Measurements from ENCODE around the gene FLT3LG. TPM values are rescaled to one million over a fixed set of nuclear protein-coding genes. Genes with fewer than 3 reads are reported as not detected.

FLT3LG gene
- total and polyA plus RNA-seq, 9 of the 15 experiments (the other 6 are each of a cell fraction or from before 2014, with no cell fraction given): 0.31 to 6.4 (median 1.1) TPM

GRCh38 chr19:49469828-49470614 lies 4.0 kb upstream of the FLT3LG start (continued):
- TF ChIP-seq MYC (IDR thresholded peaks at IDR 0.05; ENCODE audit: low read depth, low read length) (no peak), MYC (CRISPR knock-in tag; IDR thresholded peaks at IDR 0.05; ENCODE audit: borderline replicate concordance, low read depth) (no peak), RAD21 (CRISPR knock-in tag; conservative IDR thresholded peaks at IDR 0.05 in 1 of 2, IDR thresholded peaks at IDR 0.05 in 1 of 2) (peak in 1 of 2 experiments; percentile 66; a peak in 2 of 4 replicates), RBM25 (IDR thresholded peaks at IDR 0.05; ENCODE audit: low read depth, low read length, severe bottlenecking) (peak; percentile 94), BRF2 (IDR thresholded peaks at IDR 0.05; ENCODE audit: borderline replicate concordance, insufficient read depth, insufficient read length) (no peak), PRDM10 (IDR thresholded peaks at IDR 0.05; ENCODE audit: partially characterized antibody) (no peak), CTCFL (IDR thresholded peaks at IDR 0.05; ENCODE audit: borderline replicate concordance, insufficient read depth, low read depth, low read length, poor library complexity, severe bottlenecking) (peak; percentile 2), RCOR1 (IDR thresholded peaks at IDR 0.05; ENCODE audit: borderline replicate concordance in 1 of 2, low read depth in 2 of 2, low read length in 2 of 2) (peak in 1 of 2 experiments; percentile 37; a peak in 1 of 4 replicates), ARID1B (IDR thresholded peaks at IDR 0.05) (no peak), TCF7 (IDR thresholded peaks at IDR 0.05; ENCODE audit: borderline replicate concordance) (no peak), CTCF (IDR thresholded peaks at IDR 0.05 in 2 of 3, conservative IDR thresholded peaks at IDR 0.05 in 1 of 3; ENCODE audit: insufficient read depth in 2 of 3, low read depth in 1 of 3, low read length in 3 of 3) (peak; percentile 60 to 69 (median 61)), ZNF740 (CRISPR knock-in tag; IDR thresholded peaks at IDR 0.05) (no peak), ZNF740 (tag; IDR thresholded peaks at IDR 0.05) (no peak), FOXA3 (CRISPR knock-in tag; conservative IDR thresholded peaks at IDR 0.05 in 1 of 2, IDR thresholded peaks at IDR 0.05 in 1 of 2) (peak in 1 of 2 experiments; percentile 37; a peak in 1 of 4 replicates)
